CD4-positive, alpha-beta T cell treated with Interleukin-15 for 1 hour (primary cell): ENCODE results near the gene MBIP.

Experiments
- DNase-seq: peaks from one replicate; pipeline ENCODE4 v3.0.0-alpha.2; 2020

Gene MBIP

GRCh38 chr14:36306836-36307235 lies 13.6 kb downstream of the MBIP start:
- no peak for DNase-seq

DNA sequence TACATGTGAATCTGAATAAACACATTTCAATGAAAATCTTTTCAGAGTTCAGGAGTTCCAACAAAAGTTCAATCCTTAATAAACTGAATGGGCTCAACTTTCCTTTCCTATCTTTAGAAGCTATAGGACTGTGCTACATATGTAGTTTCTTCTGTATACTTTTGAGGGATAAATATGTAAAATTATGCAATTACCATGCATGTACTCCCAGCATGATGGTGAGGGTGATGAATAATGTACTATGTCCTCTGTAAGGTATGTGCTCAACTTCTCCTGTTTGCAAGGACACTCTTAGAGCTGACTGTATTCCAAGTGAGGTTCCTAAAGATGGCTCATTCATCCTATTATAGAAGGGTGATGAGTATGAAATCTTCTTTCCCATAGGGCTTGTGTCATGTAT lies 15.5 kb downstream of the MBIP start:
- DNase-seq, result no peak

DNA sequence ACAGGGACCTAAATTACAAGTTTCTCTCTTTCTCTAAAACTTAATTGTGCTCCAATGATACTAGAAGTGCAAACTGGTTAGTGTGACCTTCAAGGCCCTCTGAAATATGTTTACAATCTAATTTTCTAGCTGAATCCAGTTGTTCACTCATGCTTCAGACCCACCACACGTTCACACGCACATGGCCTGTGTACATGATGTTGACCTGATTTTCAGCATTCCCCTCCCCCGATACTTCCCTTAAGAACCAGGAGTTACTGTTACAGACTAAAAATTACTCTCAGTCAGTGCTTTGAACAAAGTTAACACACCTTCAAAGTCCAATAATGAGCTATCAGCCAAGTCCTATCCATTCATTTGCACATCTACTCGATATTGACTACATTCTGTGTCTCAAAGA lies 16.5 kb downstream of the MBIP start:
- DNase-seq, result no peak

DNA sequence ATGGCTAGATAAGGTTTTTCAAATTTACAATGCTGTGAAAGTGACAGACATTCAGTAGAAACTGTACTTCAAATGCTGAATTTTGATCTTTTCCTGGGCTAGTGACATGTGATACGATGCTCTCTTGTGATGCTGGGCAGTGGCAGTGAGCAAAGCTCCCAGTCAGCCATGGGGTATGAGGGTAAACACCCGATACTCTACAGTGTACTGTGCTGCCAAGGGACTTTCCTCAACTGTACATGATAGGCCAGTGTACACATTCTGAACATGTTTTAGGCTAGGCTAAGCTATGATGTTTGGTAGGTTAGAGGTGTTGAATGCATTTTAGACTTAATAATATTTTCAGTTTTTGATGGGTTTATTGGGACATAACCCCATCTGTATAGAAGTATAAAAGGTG lies 17.6 kb downstream of the MBIP start:
- DNase-seq, result no peak

DNA sequence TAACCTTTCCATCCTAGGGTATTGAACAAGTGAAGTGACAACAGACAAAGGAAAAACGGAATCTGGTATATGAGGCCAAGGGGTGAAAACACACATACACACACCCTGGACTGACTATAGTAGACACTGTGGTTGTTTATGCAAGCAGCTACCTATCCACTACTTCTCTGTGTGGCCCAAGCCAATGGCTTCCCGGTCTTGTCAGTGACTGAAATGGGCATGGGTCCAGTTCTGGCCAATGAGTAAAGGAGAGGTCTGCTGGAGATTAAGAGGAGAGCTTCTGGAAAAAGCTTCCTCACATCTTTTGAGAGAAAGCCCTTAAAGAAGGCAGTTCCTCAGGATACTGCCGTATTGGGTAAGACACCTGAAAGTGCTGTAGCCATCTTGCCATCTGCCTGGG lies 19.3 kb downstream of the MBIP start:
- DNase-seq, result no peak

- no peak for DNase-seq
These were observed 20.1 kb downstream of the MBIP start for GRCh38 chr14:36300337-36300736.

DNA sequence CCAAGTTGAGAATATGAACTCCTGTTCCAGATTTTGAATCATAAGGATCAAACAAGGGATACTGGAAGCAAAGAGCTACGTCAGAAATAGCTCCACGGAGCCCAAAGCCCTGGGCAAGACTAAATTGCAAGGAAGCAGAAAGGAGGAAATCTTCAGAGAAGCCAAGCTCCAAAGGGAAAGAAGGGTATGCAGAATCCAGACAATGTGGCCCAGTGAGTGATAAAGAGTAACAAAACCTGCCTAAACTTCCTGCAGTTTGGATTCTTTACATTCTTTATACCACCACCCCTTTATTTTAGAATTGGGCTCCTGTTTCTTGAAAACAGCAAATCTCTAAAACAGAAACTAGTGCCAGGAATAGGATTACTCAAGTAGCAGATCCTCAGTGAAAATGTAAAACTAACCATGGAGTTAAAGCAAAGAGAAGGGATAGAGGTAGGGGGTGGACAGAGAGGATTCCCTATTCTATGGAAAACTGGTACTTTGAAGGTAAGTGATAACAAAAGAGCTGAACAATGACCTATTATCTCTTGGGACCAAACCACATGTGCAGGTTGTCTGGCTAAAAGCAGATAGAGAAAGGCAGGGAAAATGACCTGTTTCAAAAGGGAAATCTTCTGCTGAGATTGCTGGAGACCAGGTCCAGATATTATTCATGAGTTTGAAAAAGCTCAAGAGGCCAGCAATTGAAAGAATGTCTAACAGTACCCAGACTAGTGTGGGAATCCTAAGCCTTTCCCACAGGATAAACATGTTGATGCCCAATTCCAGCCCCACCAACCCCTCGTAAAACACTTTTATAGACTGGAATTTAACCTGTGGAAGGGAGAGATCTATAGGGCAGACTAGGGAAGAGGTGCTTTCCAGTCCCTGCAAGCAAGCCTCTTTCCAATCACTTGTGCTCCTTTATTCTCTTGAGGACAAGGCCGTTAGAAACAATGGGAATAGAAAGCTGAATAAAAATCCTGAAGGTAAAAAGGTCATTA lies 24.5 kb downstream of the MBIP start:
- no peak for DNase-seq

GRCh38 chr14:36294543-36294942 lies 25.9 kb downstream of the MBIP start:
- DNase-seq, result no peak

- DNase-seq, result no peak
These were observed 26.6 kb downstream of the MBIP start for GRCh38 chr14:36293824-36294223.

- no peak for DNase-seq
These were observed 30.5 kb downstream of the MBIP start for GRCh38 chr14:36289954-36290353.

GRCh38 chr14:36288496-36288895 lies 31.9 kb downstream of the MBIP start:
- DNase-seq, result no peak

- no peak for DNase-seq
These were observed 35.4 kb downstream of the MBIP start for GRCh38 chr14:36284971-36285595.

DNA sequence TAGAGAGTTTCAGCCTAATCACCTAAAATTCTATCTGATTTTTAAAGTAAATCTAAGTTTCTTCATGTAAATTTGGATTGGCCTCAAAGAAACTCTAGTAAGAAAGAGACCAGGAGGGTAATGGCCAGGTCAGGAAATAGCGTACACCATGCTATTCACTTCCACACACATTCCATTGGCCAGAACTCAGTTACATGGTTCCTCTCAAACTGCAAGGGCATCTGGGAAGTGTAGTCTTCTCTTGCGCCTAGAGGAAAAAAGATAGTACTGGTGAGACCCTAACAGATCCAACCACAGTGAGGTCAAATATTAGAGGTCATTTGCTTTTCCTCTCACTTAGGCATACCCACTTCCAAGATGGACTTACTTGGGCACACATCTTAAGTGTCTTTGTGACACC lies 39.1 kb downstream of the MBIP start:
- DNase-seq, result no peak

- no peak for DNase-seq
These were observed 40.9 kb downstream of the MBIP start for GRCh38 chr14:36279306-36280190.

- DNase-seq, result no peak
These were observed 44.7 kb downstream of the MBIP start for GRCh38 chr14:36275741-36276140.

DNA sequence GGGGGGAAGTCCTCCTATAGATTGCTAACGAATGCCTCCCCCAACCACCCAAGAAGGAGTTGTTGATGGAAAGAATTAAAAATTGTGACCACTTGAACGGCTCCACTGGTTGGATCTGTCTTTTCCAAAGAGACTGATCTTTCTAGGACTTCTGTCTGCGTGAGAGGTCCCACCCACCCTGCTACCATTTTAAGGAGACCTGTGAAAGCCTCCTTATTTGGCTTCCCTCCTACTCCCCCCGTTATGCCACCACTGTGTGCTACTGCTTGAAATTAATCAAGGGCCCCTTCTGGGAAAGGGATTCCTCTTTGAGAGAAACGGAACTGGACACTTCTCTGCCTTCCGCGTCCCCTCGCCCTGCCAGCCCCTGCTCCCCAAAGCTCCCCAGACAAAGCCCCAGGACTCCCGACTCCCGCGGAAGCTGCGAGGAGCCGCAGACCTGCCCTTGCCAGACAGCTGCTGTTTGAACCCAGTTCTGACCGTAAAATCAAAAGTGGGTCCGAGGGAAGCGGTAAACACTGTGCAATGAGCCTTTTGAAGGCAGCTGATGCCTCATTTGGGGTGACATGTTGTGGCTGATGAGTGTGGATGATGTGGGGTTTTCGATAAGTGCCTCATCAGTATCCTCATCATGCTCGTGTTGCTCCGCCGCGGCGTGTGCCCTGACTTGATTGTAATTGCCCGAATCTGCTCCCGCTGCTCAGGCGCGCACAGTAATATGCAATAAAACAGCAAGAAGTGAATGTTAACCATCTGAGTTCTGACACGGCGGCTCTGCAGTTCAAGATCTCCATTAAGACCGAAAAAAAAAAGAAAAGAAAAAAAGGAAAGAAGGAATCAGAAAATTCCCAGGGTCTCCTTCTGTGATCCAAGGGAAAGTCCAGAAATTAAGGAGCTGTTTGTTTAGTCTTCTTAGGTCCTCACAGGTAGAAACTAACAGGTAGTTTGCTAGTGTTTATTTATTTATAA lies 48.2 kb downstream of the MBIP start:
- no peak for DNase-seq

DNA sequence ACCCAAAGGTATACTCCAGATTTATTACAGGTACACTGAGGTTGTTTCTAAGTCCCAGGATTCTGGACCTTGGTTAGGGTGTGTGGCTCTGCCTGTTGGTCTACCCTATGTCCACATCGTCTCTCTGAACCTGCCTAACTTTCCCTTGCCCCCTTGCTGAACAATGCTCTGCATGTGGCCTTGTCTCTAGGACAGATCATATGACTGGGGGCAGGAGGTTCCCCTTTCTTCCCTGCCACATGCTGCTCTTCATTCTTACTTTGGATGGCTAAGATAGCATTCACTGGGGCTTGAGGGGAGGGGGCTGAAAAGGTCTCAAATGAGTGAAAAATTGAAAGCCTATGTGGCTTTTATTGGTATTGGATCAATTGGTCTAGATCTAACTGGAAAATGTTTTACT lies 49.2 kb downstream of the MBIP start:
- no peak for DNase-seq

DNA sequence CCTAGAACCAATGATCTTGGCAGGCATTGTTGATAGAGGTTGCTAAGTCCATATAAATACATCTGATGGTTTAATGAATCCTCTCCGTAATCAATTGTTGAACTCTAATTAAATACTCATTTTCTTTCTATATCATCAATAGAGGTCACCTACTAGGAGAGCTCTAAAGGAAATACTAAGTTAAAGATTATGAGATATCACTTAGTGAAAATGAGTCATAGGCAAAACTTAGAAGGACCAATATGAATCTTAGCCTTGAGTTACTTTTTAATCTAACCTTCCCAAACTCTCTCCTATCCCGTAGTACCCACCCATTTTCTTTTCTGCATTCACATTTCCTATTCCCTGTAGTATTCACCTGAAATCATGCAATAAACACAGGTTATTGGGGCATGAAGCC lies 50.2 kb downstream of the MBIP start:
- no peak for DNase-seq

DNA sequence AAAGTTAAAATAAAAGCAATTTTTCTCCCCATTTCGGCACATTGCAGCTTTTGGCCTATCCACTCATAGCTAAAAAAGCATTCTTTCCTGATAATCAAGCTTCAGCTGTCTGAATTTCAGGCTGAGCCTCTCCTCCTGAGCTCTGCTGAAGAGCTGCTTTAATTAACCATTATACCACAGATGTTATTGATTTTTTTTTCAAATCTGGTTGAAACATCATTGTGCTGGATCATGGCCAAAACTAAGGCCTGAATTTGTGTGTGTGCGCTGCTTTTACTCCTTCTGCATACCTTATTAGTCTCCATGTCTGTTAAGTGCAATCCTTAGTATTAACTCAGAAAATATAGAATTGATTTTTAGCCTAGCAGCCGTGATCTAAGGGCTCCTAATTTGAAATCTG lies 52.3 kb downstream of the MBIP start:
- DNase-seq, result no peak

GRCh38 chr14:36264595-36264994 lies 55.8 kb downstream of the MBIP start:
- DNase-seq, result no peak

GRCh38 chr14:36264107-36264506 lies 56.3 kb downstream of the MBIP start:
- DNase-seq, result no peak

- DNase-seq, result no peak
These were observed 59.3 kb downstream of the MBIP start for GRCh38 chr14:36260970-36261640.
